Activated T-helper 1 cell treated with anti-CD3 and anti-CD28 coated beads, Interleukin-2, amount 50 U/mL, for 16 hours (primary cell): Measurements from ENCODE around the gene NXPH1.

Experiments
- DNase-seq, 2 donors: peaks; one replicate each; pipeline ENCODE4 v3.0.0-alpha.2; 2020; ENCODE audit warnings: low read depth in 1 of 2, low spot score in 1 of 2

The NXPH1 gene

GRCh38 chr7:8585591-8585990 lies 152.2 kb downstream of the NXPH1 start:
- DNase-seq = no peak

- no peak for DNase-seq
Observed at GRCh38 chr7:8590225-8590624, 156.8 kb downstream of the NXPH1 start.

- no peak for DNase-seq
Observed at GRCh38 chr7:8590791-8591190, 157.4 kb downstream of the NXPH1 start.

GRCh38 chr7:8591289-8591688 lies 157.9 kb downstream of the NXPH1 start:
- DNase-seq = no peak

- no peak for DNase-seq
Observed at GRCh38 chr7:8592167-8592566, 158.8 kb downstream of the NXPH1 start.

GRCh38 chr7:8594115-8594514 lies 160.7 kb downstream of the NXPH1 start:
- no peak for DNase-seq

- DNase-seq = no peak
Observed at GRCh38 chr7:8597565-8597964, 164.2 kb downstream of the NXPH1 start.

GRCh38 chr7:8601121-8601520 lies 167.7 kb downstream of the NXPH1 start:
- DNase-seq = no peak

- DNase-seq = no peak
Observed at GRCh38 chr7:8605221-8605620, 171.8 kb downstream of the NXPH1 start.

- no peak for DNase-seq
Observed at GRCh38 chr7:8612584-8612983, 179.2 kb downstream of the NXPH1 start.

- DNase-seq = no peak
Observed at GRCh38 chr7:8613191-8613590, 179.8 kb downstream of the NXPH1 start.

- no peak for DNase-seq
Observed at GRCh38 chr7:8615019-8615418, 181.6 kb downstream of the NXPH1 start.

- no peak for DNase-seq
Observed at GRCh38 chr7:8618441-8619070, 185.1 kb downstream of the NXPH1 start.

GRCh38 chr7:8620169-8620568 lies 186.8 kb downstream of the NXPH1 start:
- no peak for DNase-seq

- no peak for DNase-seq
Observed at GRCh38 chr7:8625612-8626011, 192.2 kb downstream of the NXPH1 start.

GRCh38 chr7:8627325-8627724 lies 193.9 kb downstream of the NXPH1 start:
- no peak for DNase-seq

- no peak for DNase-seq
Observed at GRCh38 chr7:8628656-8629055, 195.2 kb downstream of the NXPH1 start.

- DNase-seq = no peak
Observed at GRCh38 chr7:8629504-8629903, 196.1 kb downstream of the NXPH1 start.

GRCh38 chr7:8637322-8637721 lies 203.9 kb downstream of the NXPH1 start:
- DNase-seq = no peak

GRCh38 chr7:8638076-8638475 lies 204.7 kb downstream of the NXPH1 start:
- DNase-seq = no peak

- no peak for DNase-seq
Observed at GRCh38 chr7:8639668-8640067, 206.3 kb downstream of the NXPH1 start.

- no peak for DNase-seq
Observed at GRCh38 chr7:8640671-8641070, 207.3 kb downstream of the NXPH1 start.

- no peak for DNase-seq
Observed at GRCh38 chr7:8668627-8669500, 235.5 kb downstream of the NXPH1 start.
